HG02588 (cell line): Measurements from ENCODE around the gene PRPF40B.
A peak's percentile ranks its signal among the peaks of the same experiment; 100 is the strongest.

Experiments
- ATAC-seq: cut with Tn5 transposase; IDR thresholded peaks from one replicate; pipeline ENCODE4 v1.9.1; 2021; ENCODE audit warnings: mild to moderate bottlenecking, moderate library complexity; ENCODE audit not compliant: unreplicated experiment

PRPF40B gene

GRCh38 chr12:49635036-49635435 lies 11.7 kb downstream of the PRPF40B start:
- no peak for ATAC-seq

GRCh38 chr12:49635656-49636055 lies 12.3 kb downstream of the PRPF40B start:
- no peak for ATAC-seq

GRCh38 chr12:49636574-49636973 lies 13.2 kb downstream of the PRPF40B start:
- no peak for ATAC-seq

- no peak for ATAC-seq
These were observed 13.8 kb downstream of the PRPF40B start for GRCh38 chr12:49636979-49637755.

- ATAC-seq = no peak
These were observed 18.5 kb downstream of the PRPF40B start for GRCh38 chr12:49641748-49642369.

DNA sequence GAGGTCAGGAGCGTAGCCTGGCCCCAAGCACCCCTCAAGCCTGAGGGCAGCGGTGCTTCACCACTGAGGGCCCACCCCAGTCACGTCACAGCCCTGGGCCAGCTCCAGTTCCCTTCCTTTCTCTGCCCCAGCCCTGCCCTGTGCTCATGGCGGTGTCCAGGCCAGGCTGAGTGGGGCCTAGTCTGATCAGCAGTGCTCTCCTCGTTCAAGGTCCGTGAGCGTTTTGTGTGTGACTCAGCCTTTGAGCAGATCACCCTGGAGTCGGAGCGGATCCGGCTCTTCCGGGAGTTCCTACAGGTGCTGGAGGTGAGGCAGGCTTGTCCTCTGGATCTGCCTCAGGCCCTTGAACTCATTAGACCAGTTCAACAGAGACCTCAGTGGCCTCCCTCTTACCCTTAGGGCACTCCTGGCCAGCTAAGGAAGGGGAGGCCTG lies 19.0 kb downstream of the PRPF40B start:
- no peak for ATAC-seq

GRCh38 chr12:49643135-49643534 lies 19.8 kb downstream of the PRPF40B start:
- ATAC-seq = no peak

DNA sequence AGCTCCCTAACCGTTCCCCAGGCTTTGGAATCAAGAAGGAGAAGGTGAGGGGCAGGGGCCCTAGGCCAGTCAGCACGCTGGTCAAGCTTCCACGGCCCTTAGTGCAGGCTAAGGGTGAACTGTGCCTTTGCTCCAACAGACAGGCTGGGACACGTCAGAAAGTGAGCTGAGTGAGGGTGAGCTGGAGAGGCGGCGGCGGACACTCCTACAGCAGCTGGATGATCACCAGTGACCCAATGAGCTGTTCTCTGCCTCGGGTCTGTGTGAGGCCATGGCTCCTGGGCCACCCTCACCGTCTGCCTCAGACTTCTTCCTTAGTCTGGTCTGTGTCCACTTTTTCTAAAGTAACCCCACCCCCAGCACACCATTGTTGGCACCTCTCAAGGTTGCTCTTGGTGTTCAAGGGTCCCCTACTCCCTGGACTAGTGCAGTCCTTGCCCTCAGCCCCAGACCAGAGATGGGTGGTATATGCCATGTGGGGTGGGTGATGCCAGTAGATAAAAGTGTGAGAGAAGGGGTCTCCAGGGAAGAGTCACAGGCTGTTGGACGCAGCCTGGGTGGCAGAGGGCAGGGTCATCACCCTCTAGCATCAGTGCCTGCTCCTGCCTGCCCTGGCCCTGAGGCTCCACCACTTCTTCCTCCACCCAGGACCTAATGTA lies 20.7 kb downstream of the PRPF40B start:
- ATAC-seq = no peak

DNA sequence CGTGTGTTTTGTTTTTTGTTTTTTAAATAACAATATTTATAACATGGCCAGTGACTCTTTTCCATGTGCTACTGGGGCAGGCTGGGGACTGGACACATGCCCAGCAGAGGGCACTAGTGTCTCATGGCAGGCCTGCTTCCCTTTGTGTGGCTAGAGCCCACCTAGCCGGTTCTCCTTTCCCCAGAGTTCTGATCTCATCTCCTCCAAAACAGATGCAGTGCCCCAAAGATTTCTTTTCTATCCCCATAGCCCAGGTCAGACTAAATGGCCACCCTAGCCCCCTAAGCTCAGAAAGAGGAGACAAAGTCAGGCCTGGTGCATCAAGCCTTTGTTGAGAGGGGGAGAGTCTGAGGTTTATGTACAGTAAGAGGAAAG lies 21.2 kb downstream of the PRPF40B start:
- peak; percentile 46 for ATAC-seq

GRCh38 chr12:49645146-49646039 lies 22.0 kb downstream of the PRPF40B start:
- ATAC-seq = no peak

DNA sequence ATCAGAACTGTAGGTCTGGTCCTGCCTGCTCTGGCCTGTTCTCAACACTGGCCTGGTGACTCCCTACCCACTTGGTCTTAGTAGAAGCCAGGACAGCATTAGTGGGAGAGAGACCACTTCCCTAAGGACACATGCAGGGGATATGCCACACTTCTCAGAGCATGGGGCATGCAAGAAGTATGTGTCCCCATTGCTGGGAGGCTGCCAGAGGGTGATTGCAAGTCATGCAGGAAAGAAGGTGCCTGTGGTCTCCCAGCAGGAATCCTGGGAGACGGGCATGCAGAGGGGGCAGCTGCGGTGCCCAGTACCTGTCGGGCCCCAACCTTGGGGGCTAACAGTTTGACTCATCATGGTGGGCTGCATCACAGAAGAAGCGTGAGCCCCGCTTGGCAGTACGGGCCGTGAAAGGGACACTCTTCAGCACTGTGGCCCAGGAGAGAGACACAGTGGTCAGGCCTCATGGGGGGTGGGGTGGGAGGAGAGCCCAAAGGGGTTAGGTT lies 23.0 kb downstream of the PRPF40B start:
- no peak for ATAC-seq

DNA sequence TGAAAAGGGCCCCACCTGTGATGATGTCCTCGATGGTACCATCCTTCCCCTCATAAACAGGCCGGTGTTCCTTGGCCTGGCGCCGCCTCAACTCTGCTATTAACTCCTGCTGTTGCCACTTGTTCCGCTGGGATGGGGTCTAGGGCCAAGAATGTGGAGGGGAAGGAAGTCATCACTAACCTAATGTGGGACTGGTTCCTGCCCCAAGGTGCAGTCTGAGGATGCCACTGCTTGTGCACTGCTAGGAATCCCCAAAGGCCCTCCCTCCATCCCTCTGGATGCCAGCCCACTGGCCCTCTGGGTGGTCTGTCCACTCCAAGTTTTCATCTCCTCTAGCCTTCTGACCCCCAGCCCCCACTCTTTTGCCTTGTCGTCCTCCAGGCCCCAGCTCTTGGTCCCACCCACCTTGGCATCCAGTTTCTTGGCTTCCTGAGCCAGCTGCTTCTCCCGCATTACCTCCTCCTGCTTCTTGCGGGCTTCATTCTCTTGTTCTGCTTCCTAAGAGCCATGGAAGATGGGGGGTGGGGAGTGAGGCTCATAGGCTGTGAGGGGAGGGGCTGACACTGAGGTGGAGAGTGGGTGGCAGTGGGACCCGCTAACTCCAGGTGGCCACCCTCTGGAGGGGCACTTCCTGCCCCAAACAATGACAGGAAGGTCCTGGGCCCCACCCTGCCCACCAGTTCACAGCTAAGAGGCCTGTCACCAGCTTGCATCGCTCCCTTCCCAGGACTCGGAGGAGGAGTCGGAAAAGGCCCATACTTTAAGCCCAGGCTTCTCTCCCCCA lies 23.7 kb downstream of the PRPF40B start:
- ATAC-seq = no peak

DNA sequence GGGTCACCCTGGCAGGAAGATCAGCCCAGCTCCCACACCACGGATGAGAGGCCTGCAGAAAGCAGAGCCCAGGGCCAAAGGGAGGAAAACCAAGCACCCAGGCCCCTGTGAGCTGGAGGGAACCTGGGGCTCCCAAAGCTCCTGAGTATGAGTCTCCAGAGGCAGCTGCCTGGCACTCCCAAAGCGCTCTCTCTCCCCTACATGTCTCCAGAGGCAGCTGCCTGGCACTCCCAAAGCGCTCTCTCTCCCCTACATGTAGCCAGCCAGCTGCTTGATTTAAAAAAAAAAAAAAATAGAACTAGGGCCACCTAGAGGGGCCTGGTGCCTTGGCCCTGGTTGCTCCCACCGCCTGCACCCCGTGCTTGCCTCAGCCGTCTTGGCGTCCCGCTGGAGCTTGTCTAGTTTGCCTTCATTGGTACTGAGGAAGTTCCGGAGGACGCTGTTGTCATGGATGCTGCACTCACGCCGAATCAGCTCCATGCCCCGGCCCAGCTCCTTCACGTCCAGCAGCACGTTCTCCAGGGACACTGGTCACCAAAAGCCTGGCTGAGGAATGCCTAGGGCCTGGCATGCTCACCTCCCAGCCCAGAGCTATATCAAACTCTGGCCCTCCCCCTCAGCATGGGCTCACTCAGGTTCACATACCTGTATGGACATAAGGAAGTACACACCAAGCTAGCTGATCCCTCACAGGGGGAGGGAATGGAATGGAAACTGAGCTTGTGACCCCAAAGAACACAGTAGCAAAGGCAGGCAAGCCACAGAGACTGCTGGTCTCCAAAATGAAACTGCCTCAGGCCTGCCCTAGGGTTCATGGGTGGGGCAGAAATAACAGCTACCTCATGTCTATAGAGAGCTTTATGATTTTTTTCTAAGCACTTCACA lies 24.7 kb downstream of the PRPF40B start:
- no peak for ATAC-seq

DNA sequence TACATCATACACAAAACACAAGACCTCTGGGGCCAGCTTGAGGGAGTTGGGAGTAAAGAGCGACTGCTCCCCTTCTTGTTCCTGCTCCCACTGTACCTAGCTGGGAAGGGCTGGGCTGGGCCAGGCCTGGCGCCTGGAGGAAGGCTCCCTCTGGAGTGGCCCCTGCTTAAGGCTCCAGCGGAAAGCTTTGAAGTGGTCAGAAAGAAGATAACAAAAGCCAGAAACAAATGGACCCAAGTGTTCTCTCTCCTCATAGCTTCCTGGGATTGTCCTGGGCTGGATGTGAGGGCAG lies 25.3 kb downstream of the PRPF40B start:
- no peak for ATAC-seq

DNA sequence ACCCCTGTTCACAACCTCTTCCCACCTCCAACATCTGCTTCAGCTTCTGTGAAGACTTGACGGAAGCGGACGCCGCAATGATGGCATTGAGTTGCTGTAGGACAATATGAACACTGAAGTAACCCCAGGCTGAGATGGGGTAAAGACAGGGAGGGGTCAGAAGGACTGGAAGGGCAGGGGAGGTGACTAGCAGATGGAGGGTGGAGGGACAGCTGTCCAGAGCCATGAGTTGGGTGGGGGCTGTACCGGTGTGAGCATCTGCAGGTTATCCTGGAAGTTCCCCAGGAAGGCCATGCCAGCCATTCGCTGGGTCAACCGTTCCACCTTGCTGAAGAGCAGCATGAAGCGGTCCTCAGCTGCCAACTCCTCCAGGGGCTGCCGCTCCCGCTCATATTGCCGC lies 26.1 kb downstream of the PRPF40B start:
- no peak for ATAC-seq

DNA sequence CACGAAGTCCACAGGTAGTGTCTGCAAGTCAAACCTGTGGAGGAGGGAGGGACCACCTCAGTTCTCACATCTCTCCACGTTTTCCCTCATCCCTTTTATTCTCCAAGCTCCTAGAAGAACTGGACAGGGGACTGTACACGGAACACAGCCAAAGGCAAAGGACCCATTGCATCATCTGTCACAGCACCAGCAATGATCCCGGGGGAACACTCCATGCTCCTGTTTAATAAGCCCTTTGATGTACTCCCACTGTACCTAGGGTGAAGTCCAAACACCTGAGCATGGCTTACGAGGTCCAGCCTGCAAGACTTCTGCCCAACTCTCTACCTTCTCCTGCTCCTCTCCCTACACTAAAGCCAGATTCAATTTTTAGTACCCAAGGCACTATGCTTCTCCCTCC lies 26.5 kb downstream of the PRPF40B start:
- ATAC-seq = no peak

DNA sequence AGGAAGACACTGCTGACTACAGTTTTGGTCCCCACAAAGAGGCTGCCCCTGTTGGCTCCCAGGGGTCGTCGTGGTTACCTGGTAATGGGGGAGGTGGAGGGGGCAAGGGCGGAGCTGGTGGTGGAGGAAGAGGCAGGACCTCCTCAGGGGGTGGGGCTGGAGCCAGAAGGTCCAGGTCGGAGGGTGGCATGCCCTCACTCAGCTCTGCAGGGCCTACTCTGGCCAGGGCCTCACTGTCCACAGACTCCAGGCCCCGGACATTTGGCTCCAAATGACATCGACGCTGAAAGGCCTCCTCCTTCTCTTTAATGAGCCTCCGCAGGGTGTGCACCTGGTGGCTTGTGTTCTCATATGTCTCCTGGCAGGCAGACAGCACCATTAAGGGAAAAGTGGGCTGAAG lies 28.5 kb downstream of the PRPF40B start:
- ATAC-seq = no peak

DNA sequence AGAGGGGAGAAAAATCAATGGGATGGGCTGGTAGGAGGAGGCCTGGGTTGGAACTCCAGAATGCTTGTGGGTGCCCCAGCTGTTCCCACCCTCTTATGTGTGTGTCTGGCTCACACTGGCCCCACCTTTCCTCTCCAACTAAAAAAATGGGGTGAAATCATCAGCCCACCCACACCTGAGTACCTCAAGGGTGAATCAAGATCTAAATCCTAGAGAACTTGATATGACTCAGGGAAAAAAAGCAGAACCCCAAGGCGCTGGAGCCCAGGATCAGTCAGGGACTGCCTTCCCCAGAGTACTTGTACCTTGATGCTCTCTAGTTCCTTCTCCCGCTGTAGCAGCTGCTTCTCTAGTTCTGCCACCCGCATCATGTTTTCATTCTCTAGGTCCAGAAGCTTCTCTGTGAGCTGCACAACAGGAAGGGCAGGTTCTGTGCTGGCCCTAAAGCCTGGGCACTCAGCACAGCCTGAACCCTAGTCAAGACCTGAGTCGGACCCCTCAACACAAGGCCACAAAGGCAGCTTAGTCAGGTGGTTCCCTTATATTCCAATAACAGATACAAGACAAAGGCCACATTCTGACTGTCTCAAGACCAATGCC lies 29.7 kb downstream of the PRPF40B start:
- ATAC-seq = no peak

GRCh38 chr12:49654715-49655114 lies 31.4 kb downstream of the PRPF40B start:
- no peak for ATAC-seq
